GM12878 (cell line): ENCODE data around the gene EEFSEC. TPM values are rescaled to one million over a fixed set of nuclear protein-coding genes. Genes with fewer than 3 reads are reported as not detected.

ENCODE experiments used
- ATAC-seq: fragments of 200-7000 bp; cut with Tn5 transposase; 3 replicates; pipeline ENCODE4 v1.9.1; 2020; ENCODE audit warnings: mild to moderate bottlenecking, moderate library complexity
- BruUV-seq: library from RNA; stranded (reverse); fragments of 400-500 nt; replicated peaks from 2 replicates; lab custom pipeline; 2021; lab: Mats Ljungman, UMichigan
- CTCF ChIA-PET: fragments of 300-600 bp; sonication (Branson Sonifier 250); formaldehyde crosslinking; extraction: SDS; loops from one replicate; lab custom pipeline; 2021; ENCODE audit warnings: inconsistent platforms; lab: Yijun Ruan, JAX
- POLR2A ChIA-PET: fragments of 350-600 bp; formaldehyde crosslinking; extraction: SDS; loops from one replicate; lab custom pipeline; 2021; ENCODE audit warnings: inconsistent platforms; lab: Charles Lee
- RAD21 ChIA-PET: fragments of 300-600 bp; sonication (Branson Sonifier 250); formaldehyde crosslinking; loops from one replicate; lab custom pipeline; 2023; ENCODE audit warnings: antibody characterized with exemption; ENCODE audit not compliant: unreplicated experiment; lab: Charles Lee
- SMC1A ChIA-PET: fragments of 300-600 bp; sonication (Branson Sonifier 250); formaldehyde crosslinking; loops from one replicate; lab custom pipeline; 2023; ENCODE audit not compliant: unreplicated experiment, uncharacterized antibody; lab: Charles Lee
- DNase-seq: peaks from one replicate; pipeline ENCODE4 v3.0.0-alpha.2; 2011; ENCODE audit warnings: low read depth, low spot score
- FAIRE-seq: peaks from 3 replicates; lab custom pipeline; 2011; peaks lifted over from hg19 to GRCh38; lab: Jason Lieb, UNC
- H2AFZ ChIP-seq: 2 replicates; pipeline ENCODE4 v1.6.0; 2011; ENCODE audit warnings: low read depth, low read length, control low read depth; ENCODE audit not compliant: control insufficient read depth
- H3K27ac ChIP-seq: 2 replicates; pipeline ENCODE4 v1.5.1; 2011; ENCODE audit warnings: control low read depth; ENCODE audit not compliant: control insufficient read depth, insufficient read depth
- H3K27me3 ChIP-seq, 2 experiments: replicated peaks in 1 of 2; 2 replicates each; pipeline versions ENCODE4 v1.6.0 to v1.6.1; 2011; ENCODE audit warnings: low read length in 1 of 2; ENCODE audit not compliant: control insufficient read depth in 2 of 2, insufficient read depth in 2 of 2
- H3K36me3 ChIP-seq, 2 experiments: 2 replicates each; pipeline ENCODE4 v1.5.1; 2011; ENCODE audit warnings: low read length in 1 of 2; ENCODE audit not compliant: control insufficient read depth in 2 of 2, insufficient read depth in 2 of 2
- H3K4me1 ChIP-seq: 2 replicates; pipeline ENCODE4 v1.6.1; 2011; ENCODE audit warnings: mild to moderate bottlenecking, low read length, moderate library complexity, mixed read lengths; ENCODE audit not compliant: control insufficient read depth, insufficient read depth
- H3K4me2 ChIP-seq: 2 replicates; pipeline ENCODE4 v1.6.0; 2011; ENCODE audit warnings: control low read depth; ENCODE audit not compliant: control insufficient read depth, insufficient read depth
- H3K4me3 ChIP-seq: fragments of 200-600 bp; sonication (generic); 2 replicates; pipeline ENCODE4 v1.5.1; 2016
- H3K79me2 ChIP-seq: 2 replicates; pipeline ENCODE4 v1.6.0; 2011; ENCODE audit warnings: low read length; ENCODE audit not compliant: control insufficient read depth, insufficient read depth
- H3K9ac ChIP-seq: 2 replicates; pipeline ENCODE4 v1.8.0; 2011; ENCODE audit warnings: low read length, control low read depth, mixed read lengths; ENCODE audit not compliant: control insufficient read depth, insufficient read depth
- H3K9me3 ChIP-seq: replicated peaks from 3 replicates; pipeline ENCODE4 v1.5.1; 2011; ENCODE audit warnings: mild to moderate bottlenecking, low read length; ENCODE audit not compliant: control insufficient read depth, insufficient read depth
- H4K20me1 ChIP-seq: 2 replicates; pipeline ENCODE4 v1.6.0; 2011; ENCODE audit not compliant: control insufficient read depth, insufficient read depth
- ATF7 ChIP-seq: fragments of 450-650 bp; IDR thresholded peaks from 2 replicates; pipeline ENCODE4 v1.6.1; 2016; ENCODE audit warnings: low read depth, mild to moderate bottlenecking
- CEBPZ ChIP-seq: fragments of 150-350 bp; IDR thresholded peaks from 2 replicates; pipeline ENCODE4 v1.6.1; 2016; ENCODE audit warnings: low read depth, low read length
- E4F1 ChIP-seq: fragments of 450-650 bp; IDR thresholded peaks from 2 replicates; pipeline ENCODE4 v1.6.1; 2018; ENCODE audit warnings: borderline replicate concordance, mild to moderate bottlenecking; ENCODE audit not compliant: partially characterized antibody
- EZH2 ChIP-seq: IDR thresholded peaks from 2 replicates; pipeline ENCODE4 v1.6.1; 2012; ENCODE audit warnings: low read depth, mild to moderate bottlenecking, control low read depth, inconsistent platforms, low read length, borderline replicate concordance; ENCODE audit not compliant: control insufficient read depth
- FOXK2 ChIP-seq: fragments of 450-650 bp; IDR thresholded peaks from 2 replicates; pipeline ENCODE4 v1.6.1; 2017; ENCODE audit warnings: mild to moderate bottlenecking, moderate library complexity
- NFXL1 ChIP-seq: fragments of 450-650 bp; IDR thresholded peaks from 2 replicates; pipeline ENCODE4 v1.6.1; 2017; ENCODE audit warnings: antibody characterized with exemption, mild to moderate bottlenecking, borderline replicate concordance
- RELB ChIP-seq: fragments of 450-650 bp; IDR thresholded peaks from 2 replicates; pipeline ENCODE4 v1.6.1; 2017; ENCODE audit warnings: low read depth, mild to moderate bottlenecking, moderate library complexity
- STAT3 ChIP-seq: IDR thresholded peaks from 2 replicates; pipeline ENCODE4 v1.6.1; 2011; ENCODE audit warnings: low read depth, low read length, improper control_type of control experiment
- TAF1 ChIP-seq: IDR thresholded peaks from 2 replicates; pipeline ENCODE4 v1.6.1; 2011; ENCODE audit warnings: mild to moderate bottlenecking, low read depth, low read length, borderline replicate concordance
- TARDBP ChIP-seq: IDR thresholded peaks from 2 replicates; pipeline ENCODE4 v1.6.1; 2016; ENCODE audit warnings: borderline replicate concordance
- WGBS: methylation state at CpG from one replicate; pipeline ENCODE4 v1.1.6; 2016; ENCODE audit warnings: low lambda C conversion rate; ENCODE audit not compliant: insufficient replicate concordance, insufficient coverage; ENCODE audit errors: missing lambda C conversion rate; 5-methylcytosine and 5-hydroxymethylcytosine counted together
- in situ Hi-C: fragments of 300-500 bp; cut with MboI; formaldehyde crosslinking; loops from 9 replicates; pipeline ENCODE4 v1.14.3; 2018; ENCODE audit warnings: mixed read lengths
- intact Hi-C: fragments of 100-400 bp; cut with micrococcal nuclease; formaldehyde crosslinking; loops from one replicate; pipeline ENCODE4 v1.14.2; 2022; ENCODE audit not compliant: unreplicated experiment
- polyA plus RNA-seq, 11 experiments: library from polyadenylated mRNA; depleted of rRNA in 4 of 11; unstranded in 6 of 11; stranded (reverse) in 5 of 11; fragments of >200 nt; fragmentation: Nextera tagmentation in 4 of 11; fragmentation: Illumina TruSeq in 1 of 11; extraction: Ambion mirVana in 4 of 11; extraction: Trizol in 1 of 11; gene quantifications; 1 replicate in 1 of 11; 2 replicates in 10 of 11; pipeline versions ENCODE4 v1.2.1 to v1.2.3, GENCODE V29; 2011 to 2016; ENCODE audit warnings: inconsistent platforms in 2 of 11, missing spikeins in 2 of 11, low read depth in 1 of 11
- total RNA-seq, 4 experiments: library from RNA; depleted of rRNA in 3 of 4; stranded (reverse); fragments of >200 nt in 3 of 4; fragmentation: Illumina TruSeq in 1 of 4; extraction: Trizol in 1 of 4; gene quantifications; 2 replicates each; pipeline versions ENCODE4 v1.2.1 to v1.2.3, GENCODE V29; 2013 to 2021

EEFSEC gene
- total and polyA plus RNA-seq, 10 of the 15 experiments (the other 5 are each of a cell fraction or from before 2014, with no cell fraction given): 0.29 to 29.1 (median 16.1) TPM

- RAD21 ChIA-PET: no interaction called here
- H3K36me3 ChIP-seq: peaks cover 0 to 1% of the 10 kb centered on the region in 2 experiments; a peak in 2 of 4 replicates
- no peak overlapping the region for H3K4me3 ChIP-seq
- H3K27ac ChIP-seq: no peak overlapping the region
- H3K9me3 ChIP-seq: no peaks in the 10 kb centered on the region
- in situ Hi-C loops: no loop called here
- no peaks in the 10 kb centered on the region for H3K79me2 ChIP-seq
- no peaks in the 10 kb centered on the region for H3K27me3 ChIP-seq
- H4K20me1 ChIP-seq: no peaks in the 10 kb centered on the region
- SMC1A ChIA-PET: no interaction called here
- H3K4me2 ChIP-seq: no peak overlapping the region
- no peak for TF ChIP-seq E4F1
- TF ChIP-seq TAF1: no peak
- TF ChIP-seq FOXK2: no peak
- TF ChIP-seq CEBPZ: no peak
- TF ChIP-seq TARDBP: no peak
- TF ChIP-seq ATF7: no peak
- TF ChIP-seq NFXL1: no peak
- TF ChIP-seq RELB: no peak
- no peak for TF ChIP-seq STAT3
- no peak for TF ChIP-seq EZH2
- TF ChIP-seq, all 136 proteins: peak for 0
- no peak overlapping the region for H3K9ac ChIP-seq
- intact Hi-C loops: no loop called here
- ChIA-PET CTCF (no interaction called here), POLR2A (no interaction called here)
- DNase-seq: no peak
- H3K4me1 ChIP-seq: no peaks in the 10 kb centered on the region
- no peak for ATAC-seq
- no peak for FAIRE-seq
- H2AFZ ChIP-seq: no peak overlapping the region
- WGBS: 88% methylated on average over 5 of the region's 5 CpGs
- BruUV-seq: no TSS peak
These were observed 124.2 kb downstream of the EEFSEC start for GRCh38 chr3:128277378-128278069.
